ENCODE results near the gene CLK2.

GRCh38 chr1:155285631-155286044 is 12.3 kb upstream of the CLK2 start:
- no peak for TF ChIP-seq CTCF (conservative IDR thresholded peaks at IDR 0.05; ENCODE audit: low read depth in 2 of 2)
- TF ChIP-seq JUNB (IDR thresholded peaks at IDR 0.05; ENCODE audit: unreplicated experiment), result no peak
- no peak for TF ChIP-seq EZH2phosphoT487 (IDR thresholded peaks at IDR 0.05; ENCODE audit: unreplicated experiment)
- no peak for TF ChIP-seq POLR2AphosphoS5 (IDR thresholded peaks at IDR 0.05; ENCODE audit: low read depth)
